HG02798 (cell line): ENCODE measurements around the gene DEFB121.
"Not testable (repeated sequence)": the region's sequence is repeated elsewhere in the genome, so short reads cannot be mapped to it uniquely, and the experiment has no call there.

Experiments used
- ATAC-seq: cut with Tn5 transposase; IDR thresholded peaks from one replicate; pipeline ENCODE4 v1.9.1; 2021; ENCODE audit warnings: mild to moderate bottlenecking; ENCODE audit not compliant: unreplicated experiment, poor library complexity

The DEFB121 gene

GRCh38 chr20:31406115-31406514, at the start of gene DEFB121:
Gene DEFB121, minus strand, starts transcription at chr20:31406215. Its CDS starts 63 bp downstream, at chr20:31406152.
- ATAC-seq = no peak

- ATAC-seq = no peak
These were observed 48.3 kb upstream of the DEFB121 start for GRCh38 chr20:31454361-31454760.

GRCh38 chr20:31452575-31452974, 46.6 kb upstream of the DEFB121 start:
- ATAC-seq = no peak

- ATAC-seq = no peak
These were observed 43.7 kb upstream of the DEFB121 start for GRCh38 chr20:31449511-31450414.

GRCh38 chr20:31446084-31446819, 40.2 kb upstream of the DEFB121 start:
- no peak for ATAC-seq

GRCh38 chr20:31440012-31440659, 34.1 kb upstream of the DEFB121 start, which contains the start of gene DEFB123:
Gene DEFB123, plus strand, starts transcription at chr20:31440632. Its CDS starts 67 bp downstream, at chr20:31440699.
- no peak for ATAC-seq

GRCh38 chr20:31430568-31431115, 24.6 kb upstream of the DEFB121 start:
- ATAC-seq = no peak

- ATAC-seq = not testable (repeated sequence)
These were observed 21.6 kb upstream of the DEFB121 start for GRCh38 chr20:31427576-31427975.

- ATAC-seq = not testable (repeated sequence)
These were observed 21.0 kb upstream of the DEFB121 start for GRCh38 chr20:31426891-31427551.

- ATAC-seq = no peak
These were observed 19.8 kb upstream of the DEFB121 start for GRCh38 chr20:31425797-31426196.

GRCh38 chr20:31418307-31418706, 12.3 kb upstream of the DEFB121 start:
- no peak for ATAC-seq

GRCh38 chr20:31415653-31416052, 9.6 kb upstream of the DEFB121 start:
- ATAC-seq = no peak

GRCh38 chr20:31414381-31414780, 8.4 kb upstream of the DEFB121 start:
- ATAC-seq = no peak

GRCh38 chr20:31410011-31410410, 4.0 kb upstream of the DEFB121 start:
- no peak for ATAC-seq

GRCh38 chr20:31403886-31404285, 2.1 kb downstream of the DEFB121 start:
- no peak for ATAC-seq

GRCh38 chr20:31394900-31395299, 11.1 kb downstream of the DEFB121 start:
- ATAC-seq = no peak

GRCh38 chr20:31392836-31393235, 13.2 kb downstream of the DEFB121 start:
- no peak for ATAC-seq

- ATAC-seq = no peak
These were observed 15.5 kb downstream of the DEFB121 start, which contains the start of gene DEFB119 for GRCh38 chr20:31390490-31390889. Gene DEFB119, minus strand, starts transcription at chr20:31390590. Its CDS starts 107 bp downstream, at chr20:31390483.

GRCh38 chr20:31374346-31374745, 31.7 kb downstream of the DEFB121 start:
- no peak for ATAC-seq

- ATAC-seq = no peak
These were observed 37.7 kb downstream of the DEFB121 start, which contains the start of gene DEFB118 for GRCh38 chr20:31368301-31368700. Gene DEFB118, plus strand, starts transcription at chr20:31368601. Its CDS starts 50 bp downstream, at chr20:31368651.
